Hepatocyte (in vitro differentiated cells): ENCODE results near the gene SLC6A2. TPM values are rescaled to one million over a fixed set of nuclear protein-coding genes. Genes with fewer than 3 reads are reported as not detected.

Source experiments
- DNase-seq: peaks from one replicate; pipeline ENCODE4 v3.0.0-alpha.2; 2016; ENCODE audit warnings: low spot score
- H2AFZ ChIP-seq: fragments of 200-600 bp; sonication (generic); 2 replicates; pipeline ENCODE4 v1.6.0; 2016; ENCODE audit warnings: antibody characterized with exemption, mild to moderate bottlenecking
- H3K27ac ChIP-seq: fragments of 200-600 bp; sonication (generic); 2 replicates; pipeline ENCODE4 v1.5.1; 2016; ENCODE audit warnings: mild to moderate bottlenecking
- H3K27me3 ChIP-seq: fragments of 200-600 bp; sonication (generic); 2 replicates; pipeline ENCODE4 v1.6.1; 2016
- H3K36me3 ChIP-seq: fragments of 200-600 bp; sonication (generic); replicated peaks from 2 replicates; pipeline ENCODE4 v1.5.1; 2016; ENCODE audit warnings: low read depth; ENCODE audit not compliant: insufficient read depth
- H3K4me1 ChIP-seq: fragments of 200-600 bp; sonication (generic); 2 replicates; pipeline ENCODE4 v1.5.1; 2016; ENCODE audit warnings: mild to moderate bottlenecking, moderate library complexity; ENCODE audit not compliant: insufficient read depth
- H3K4me2 ChIP-seq: fragments of 200-600 bp; sonication (generic); 2 replicates; pipeline ENCODE4 v1.6.0; 2016
- H3K4me3 ChIP-seq: fragments of 200-600 bp; sonication (generic); 2 replicates; pipeline ENCODE4 v1.5.1; 2016; ENCODE audit warnings: mild to moderate bottlenecking
- H3K79me2 ChIP-seq: fragments of 200-600 bp; sonication (generic); 2 replicates; pipeline ENCODE4 v1.6.0; 2017; ENCODE audit warnings: mild to moderate bottlenecking
- H3K9me2 ChIP-seq: fragments of 200-600 bp; sonication (generic); replicated peaks from 2 replicates; pipeline ENCODE4 v1.6.0; 2017; ENCODE audit warnings: mild to moderate bottlenecking; ENCODE audit not compliant: insufficient read depth
- H3K9me3 ChIP-seq: fragments of 200-600 bp; sonication (generic); 2 replicates; pipeline ENCODE4 v1.5.1; 2016; ENCODE audit warnings: low read depth, mild to moderate bottlenecking
- H4K20me1 ChIP-seq: fragments of 200-600 bp; sonication (generic); 2 replicates; pipeline ENCODE4 v1.6.0; 2016; ENCODE audit warnings: mild to moderate bottlenecking; ENCODE audit not compliant: insufficient read depth, poor library complexity, severe bottlenecking
- EZH2 ChIP-seq: fragments of 200-600 bp; sonication (generic); IDR thresholded peaks from 2 replicates; pipeline ENCODE4 v1.6.1; 2016; ENCODE audit warnings: antibody characterized with exemption, mild to moderate bottlenecking, borderline replicate concordance
- EZH2phosphoT487 ChIP-seq: fragments of 200-600 bp; sonication (generic); IDR thresholded peaks from one replicate; pipeline ENCODE4 v1.6.1; 2018; ENCODE audit warnings: antibody characterized with exemption, mild to moderate bottlenecking, low read depth, moderate library complexity; ENCODE audit not compliant: unreplicated experiment, severe bottlenecking
- WGBS: methylation state at CpG from one replicate; pipeline ENCODE4 v1.1.6; 2016; ENCODE audit warnings: low lambda C conversion rate; ENCODE audit errors: missing lambda C conversion rate; 5-methylcytosine and 5-hydroxymethylcytosine counted together
- polyA plus RNA-seq: library from polyadenylated mRNA; unstranded; fragments of >200 nt; fragmentation: Nextera tagmentation; extraction: Ambion mirVana; gene quantifications from 2 replicates; pipeline ENCODE4 v1.2.1, GENCODE V29; 2016
- total RNA-seq: library from RNA; depleted of rRNA; stranded (reverse); fragments of >200 nt; gene quantifications from 2 replicates; pipeline ENCODE4 v1.2.3, GENCODE V29; 2014
- TF ChIP-seq, protein P1 (sequence below): fragments of 200-600 bp; sonication (generic); IDR thresholded peaks from 2 replicates; pipeline ENCODE4 v1.5.1; 2016; ENCODE audit warnings: antibody characterized with exemption, mild to moderate bottlenecking; ENCODE audit not compliant: poor library complexity

Gene SLC6A2
- total and polyA plus RNA-seq, 2 experiments from 2014 or later = 0.20 to 0.28 TPM

DNA sequence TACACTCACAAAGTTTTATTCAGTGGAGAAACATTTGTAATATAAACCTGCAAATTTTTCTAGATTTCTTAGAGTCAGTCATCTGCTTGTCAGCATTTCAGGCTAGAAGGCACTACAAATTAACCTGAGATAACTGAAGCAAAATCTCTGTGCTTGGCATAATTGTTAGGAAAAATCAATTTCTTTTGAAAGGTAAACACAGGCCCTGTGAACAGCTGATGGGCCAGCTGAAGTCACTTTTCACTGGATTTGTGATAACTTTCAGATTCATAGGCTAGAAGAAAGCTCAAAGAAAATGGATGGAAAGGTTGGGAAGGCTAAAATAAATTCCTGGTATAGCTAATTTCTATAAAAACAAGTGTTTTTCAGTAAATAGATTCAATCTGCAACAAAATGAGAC is 34.0 kb upstream of the SLC6A2 start:
- no peak overlapping the region for H3K4me2 ChIP-seq
- H3K27ac ChIP-seq = no peak overlapping the region
- H3K79me2 ChIP-seq = no peaks in the 10 kb centered on the region
- H4K20me1 ChIP-seq = no peaks in the 10 kb centered on the region
- no peak overlapping the region for H3K4me3 ChIP-seq
- no peaks in the 10 kb centered on the region for H3K4me1 ChIP-seq
- no peak for DNase-seq
- no peaks in the 10 kb centered on the region for H3K9me2 ChIP-seq
- no peaks in the 10 kb centered on the region for H3K9me3 ChIP-seq
- H3K36me3 ChIP-seq = no peaks in the 10 kb centered on the region
- no peak overlapping the region for H2AFZ ChIP-seq
- TF ChIP-seq, protein P1, sequence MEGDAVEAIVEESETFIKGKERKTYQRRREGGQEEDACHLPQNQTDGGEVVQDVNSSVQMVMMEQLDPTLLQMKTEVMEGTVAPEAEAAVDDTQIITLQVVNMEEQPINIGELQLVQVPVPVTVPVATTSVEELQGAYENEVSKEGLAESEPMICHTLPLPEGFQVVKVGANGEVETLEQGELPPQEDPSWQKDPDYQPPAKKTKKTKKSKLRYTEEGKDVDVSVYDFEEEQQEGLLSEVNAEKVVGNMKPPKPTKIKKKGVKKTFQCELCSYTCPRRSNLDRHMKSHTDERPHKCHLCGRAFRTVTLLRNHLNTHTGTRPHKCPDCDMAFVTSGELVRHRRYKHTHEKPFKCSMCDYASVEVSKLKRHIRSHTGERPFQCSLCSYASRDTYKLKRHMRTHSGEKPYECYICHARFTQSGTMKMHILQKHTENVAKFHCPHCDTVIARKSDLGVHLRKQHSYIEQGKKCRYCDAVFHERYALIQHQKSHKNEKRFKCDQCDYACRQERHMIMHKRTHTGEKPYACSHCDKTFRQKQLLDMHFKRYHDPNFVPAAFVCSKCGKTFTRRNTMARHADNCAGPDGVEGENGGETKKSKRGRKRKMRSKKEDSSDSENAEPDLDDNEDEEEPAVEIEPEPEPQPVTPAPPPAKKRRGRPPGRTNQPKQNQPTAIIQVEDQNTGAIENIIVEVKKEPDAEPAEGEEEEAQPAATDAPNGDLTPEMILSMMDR = no peak
- TF ChIP-seq EZH2phosphoT487 (no peak), EZH2 (no peak)
- no peaks in the 10 kb centered on the region for H3K27me3 ChIP-seq

DNA sequence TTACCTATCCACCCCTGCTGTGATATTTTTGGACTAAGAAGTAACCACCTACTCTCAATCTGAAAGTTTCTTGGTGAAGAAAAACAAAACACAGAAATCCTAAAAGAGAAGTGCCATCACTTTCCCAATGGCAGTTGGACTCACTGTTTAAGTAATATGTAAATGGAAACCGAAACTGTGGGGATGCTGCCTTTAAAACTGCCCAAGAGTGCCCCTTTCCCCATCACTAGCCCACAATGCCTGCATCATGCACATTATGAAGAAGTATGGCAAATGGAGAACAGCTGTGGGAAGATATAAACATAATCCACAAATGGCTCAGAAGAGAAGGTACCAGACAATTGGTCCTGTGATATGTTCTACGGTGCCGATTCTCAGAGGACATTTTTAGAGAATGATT is 33.5 kb upstream of the SLC6A2 start:
- no peak overlapping the region for H3K27ac ChIP-seq
- H2AFZ ChIP-seq = no peak overlapping the region

DNA sequence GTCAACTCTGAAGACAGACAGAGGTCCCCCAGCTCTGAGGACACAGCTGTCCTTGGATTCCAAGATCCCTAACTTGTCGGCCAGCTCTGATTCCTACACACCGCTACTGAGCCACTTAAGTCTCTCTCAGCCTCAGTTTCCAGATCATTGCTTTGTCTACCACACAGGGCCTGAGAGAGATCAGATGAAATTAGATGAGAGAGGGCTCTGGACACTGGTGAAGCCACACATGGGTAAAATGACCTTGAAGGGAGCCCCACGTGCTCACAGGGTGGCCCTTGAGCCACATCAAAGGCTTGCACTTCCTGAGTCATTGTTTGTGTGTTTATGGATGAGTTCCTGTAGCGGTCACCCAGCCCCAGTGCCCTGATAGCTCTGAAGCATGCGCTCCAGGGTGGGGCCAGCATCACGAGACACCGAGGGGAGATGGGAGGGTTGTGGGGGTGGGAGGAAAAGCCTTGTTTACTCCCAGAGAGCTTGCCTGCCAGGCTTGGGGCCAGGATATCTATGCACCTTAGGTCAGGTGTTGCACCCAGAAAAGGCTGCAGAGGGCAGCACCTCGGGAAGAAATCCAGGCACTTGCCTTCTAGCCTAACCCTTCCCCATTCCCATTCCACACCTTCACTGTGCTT is 32.7 kb upstream of the SLC6A2 start:
- no peak overlapping the region for H2AFZ ChIP-seq
- no peaks in the 10 kb centered on the region for H3K36me3 ChIP-seq

More for the DNA sequence above, 33.5 kb upstream of the SLC6A2 start:
- no peak for DNase-seq
- Histone ChIP-seq H3K27me3 (no peaks in the 10 kb centered on the region), H3K4me3 (no peak overlapping the region), H3K9me3 (no peaks in the 10 kb centered on the region), H3K79me2 (no peaks in the 10 kb centered on the region), H4K20me1 (no peaks in the 10 kb centered on the region), H3K36me3 (no peaks in the 10 kb centered on the region), H3K9me2 (no peaks in the 10 kb centered on the region), H3K4me1 (no peaks in the 10 kb centered on the region), H3K4me2 (no peak overlapping the region)
- TF ChIP-seq EZH2phosphoT487 (no peak), EZH2 (no peak)
- TF ChIP-seq, protein P1 = no peak
- WGBS = 87% methylated on average over 3 of the region's 3 CpGs

More for the DNA sequence above, 32.7 kb upstream of the SLC6A2 start:
- 37% methylated on average over 8 of the region's 8 CpGs for WGBS
- no peaks in the 10 kb centered on the region for H3K9me3 ChIP-seq
- no peak overlapping the region for H3K27ac ChIP-seq
- no peaks in the 10 kb centered on the region for H4K20me1 ChIP-seq
- no peaks in the 10 kb centered on the region for H3K4me1 ChIP-seq
- H3K79me2 ChIP-seq = no peaks in the 10 kb centered on the region
- H3K9me2 ChIP-seq = no peaks in the 10 kb centered on the region
- TF ChIP-seq EZH2phosphoT487 (no peak), EZH2 (no peak)
- TF ChIP-seq, protein P1 = peak; percentile 30
- no peak overlapping the region for H3K4me2 ChIP-seq
- H3K27me3 ChIP-seq = no peaks in the 10 kb centered on the region
- no peak overlapping the region for H3K4me3 ChIP-seq
- DNase-seq = peak; percentile 59
